NK-92 (cell line): ENCODE results near the gene DSG2.
"Not testable (repeated sequence)": the region's sequence is repeated elsewhere in the genome, so short reads cannot be mapped to it uniquely, and the experiment has no call there.

Experiments used
- DNase-seq: peaks from one replicate; lab custom pipeline; 2025; ENCODE audit not compliant: unreplicated experiment; lab: John Stamatoyannopoulos, UW

Gene DSG2

DNA sequence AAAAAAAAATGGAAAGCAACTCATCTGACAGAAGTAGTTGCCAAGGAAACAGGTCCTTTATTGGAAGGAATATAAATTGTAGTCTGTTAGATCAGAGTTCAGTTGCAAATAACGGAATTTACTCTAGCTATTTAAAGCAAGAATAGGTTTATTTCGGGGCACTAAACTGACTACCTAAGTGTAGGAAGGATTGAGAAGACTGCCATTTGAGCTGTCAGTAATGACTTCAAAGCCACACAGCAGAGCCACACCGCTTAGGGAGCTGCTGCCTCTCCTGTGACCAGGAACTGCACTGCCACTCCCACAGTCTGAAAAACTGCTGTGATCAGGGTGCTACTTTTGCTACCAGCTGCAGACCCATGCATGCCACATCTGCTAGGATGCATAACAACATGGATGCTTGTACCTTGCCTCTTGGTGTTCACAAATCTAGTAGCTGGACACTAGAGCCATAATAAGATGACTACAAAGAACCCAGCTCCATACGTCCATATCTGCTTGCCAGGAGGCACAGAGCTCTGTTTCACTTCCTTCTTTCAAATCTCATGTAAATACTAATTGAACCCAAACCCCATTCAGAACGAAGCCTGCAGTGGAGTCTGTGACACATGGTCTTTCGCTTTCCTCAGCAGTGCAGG lies 2.2 kb downstream of the DSG2 start:
- no peak for DNase-seq

DNA sequence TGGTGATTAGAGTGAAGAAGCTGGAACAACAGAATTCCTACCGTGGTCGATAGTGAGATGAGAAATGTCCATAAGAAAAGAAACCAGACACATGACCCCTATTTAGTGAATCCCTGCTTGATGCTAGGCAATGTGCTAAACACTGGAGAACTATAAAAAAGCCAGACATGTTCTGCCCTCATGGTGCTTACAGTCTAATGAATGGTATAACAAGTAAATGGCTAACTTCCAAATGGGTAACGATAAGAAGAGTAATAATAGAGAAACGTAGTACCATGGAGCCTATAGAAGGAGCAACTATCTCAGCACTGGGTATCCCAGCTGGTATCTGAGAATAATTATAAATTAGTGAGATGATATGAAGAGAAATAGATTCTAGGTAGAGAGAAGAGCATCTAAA lies 5.0 kb downstream of the DSG2 start:
- no peak for DNase-seq

DNA sequence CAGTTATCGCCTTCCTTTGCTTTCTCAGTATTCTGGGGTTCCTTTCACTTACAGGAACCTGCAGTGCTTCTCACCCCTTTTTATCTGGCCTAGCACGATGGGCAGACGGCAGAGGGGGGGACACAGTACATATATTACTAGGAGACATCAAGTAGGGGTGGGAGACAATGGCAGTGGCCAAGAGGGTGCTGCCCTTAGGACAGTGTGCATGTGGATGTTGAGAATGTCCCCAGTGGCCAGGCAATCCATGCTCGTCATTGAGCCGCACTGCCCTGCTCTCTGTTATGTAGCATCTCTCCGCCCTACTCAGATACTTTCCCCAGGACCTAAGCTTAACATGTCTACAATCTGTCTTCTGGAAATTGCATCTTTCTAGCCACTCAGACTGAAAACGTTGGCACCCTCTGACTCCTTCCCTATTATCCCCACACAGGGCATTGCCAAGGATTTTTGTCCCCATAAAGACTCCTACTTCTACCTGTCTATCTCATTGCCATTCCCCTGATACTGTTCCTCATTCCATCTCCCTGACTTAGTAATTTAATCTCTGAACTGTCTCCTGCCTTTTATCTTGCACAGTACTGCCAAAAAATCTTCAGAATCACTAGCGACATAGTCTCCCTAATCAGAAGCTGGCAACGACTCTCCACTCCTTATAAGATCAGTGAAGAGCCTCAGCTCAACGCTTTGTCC lies 6.6 kb downstream of the DSG2 start:
- no peak for DNase-seq

DNA sequence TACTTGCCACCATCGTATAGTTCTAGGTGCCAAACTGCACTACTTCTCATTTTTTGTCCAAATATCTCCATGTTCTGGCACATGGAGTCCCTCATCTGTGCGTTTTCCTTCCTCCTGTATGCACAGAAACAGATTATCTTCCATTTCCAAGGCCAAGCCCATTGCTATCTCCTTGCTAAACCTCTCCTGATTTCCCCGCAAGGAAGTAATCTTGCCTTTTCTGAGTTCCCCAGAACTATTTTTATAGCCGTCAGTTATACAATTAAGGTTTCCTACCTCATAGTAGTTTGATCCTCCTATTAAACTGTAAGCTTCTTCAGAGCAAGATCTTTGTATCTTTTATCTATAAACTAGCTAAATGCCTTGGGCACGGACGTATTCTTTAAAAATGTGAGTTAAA lies 7.2 kb downstream of the DSG2 start:
- DNase-seq = no peak

DNA sequence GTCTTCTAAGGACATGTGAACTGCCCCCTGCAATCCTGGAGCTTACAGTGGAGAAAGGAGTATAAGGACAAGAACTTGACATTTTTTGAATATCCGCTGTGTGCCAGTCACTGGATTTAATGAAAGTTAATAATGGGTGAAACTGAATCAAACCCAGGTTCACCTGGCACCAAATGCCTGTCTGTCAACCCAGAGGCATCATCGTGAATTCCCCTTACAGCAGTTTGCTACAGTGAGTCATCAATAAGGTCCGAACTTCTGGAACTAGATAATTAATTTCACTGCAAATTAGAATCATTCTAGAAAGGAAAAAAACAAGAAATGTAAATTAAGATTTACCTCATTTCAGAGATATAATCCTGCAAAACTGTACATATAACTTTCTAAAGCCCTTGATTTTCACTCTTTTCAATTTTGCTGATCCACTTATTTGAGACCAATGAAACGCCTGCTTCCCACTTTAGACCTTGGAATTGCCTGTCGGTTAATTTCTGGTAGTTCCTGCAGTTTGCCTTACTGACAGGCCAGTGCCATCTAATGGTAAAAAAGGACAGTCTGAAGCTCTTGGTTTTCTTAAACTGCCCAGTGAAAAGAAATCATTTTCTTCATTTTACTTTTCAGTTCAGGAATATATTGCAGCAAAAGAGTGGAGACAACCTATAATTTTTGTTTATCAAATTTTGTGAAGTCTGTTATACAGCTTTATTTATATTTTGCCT lies 8.2 kb downstream of the DSG2 start:
- no peak for DNase-seq

DNA sequence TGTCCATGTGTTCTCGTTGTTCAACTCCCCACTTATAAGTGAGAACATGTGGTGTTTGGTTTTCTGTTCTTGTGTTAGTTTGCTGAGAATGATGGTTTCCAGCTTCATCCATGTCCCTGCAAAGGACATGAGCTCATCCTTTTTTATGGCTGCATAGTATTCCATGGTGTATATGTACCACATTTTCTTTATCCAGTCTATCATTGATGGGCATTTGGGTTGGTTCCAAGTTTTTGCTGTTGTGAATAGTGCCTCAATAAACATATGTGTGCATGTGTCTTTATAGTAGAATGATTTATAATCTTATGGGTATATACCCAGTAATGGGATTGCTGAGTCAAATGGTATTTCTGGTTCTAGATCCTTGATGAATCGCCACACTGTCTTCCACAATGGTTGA lies 9.1 kb downstream of the DSG2 start:
- DNase-seq = not testable (repeated sequence)

DNA sequence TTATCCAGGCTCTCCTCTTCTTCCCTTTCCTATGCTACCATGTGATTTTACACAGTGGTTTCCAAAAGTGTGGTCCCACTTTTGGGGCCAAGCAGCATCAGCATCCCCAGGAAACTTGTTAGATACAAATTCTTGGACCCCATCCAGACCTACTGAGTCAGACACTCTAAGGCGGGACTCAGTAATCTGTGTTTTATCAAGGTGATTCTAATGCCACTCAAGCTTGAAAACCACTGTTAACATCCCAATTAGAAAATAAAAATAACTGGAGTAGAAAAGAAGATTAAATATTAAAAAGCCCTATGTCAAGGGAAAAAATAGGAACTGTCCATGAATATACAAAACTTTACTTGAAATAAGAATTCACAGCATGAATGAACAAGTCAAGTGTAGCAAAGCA lies 10.8 kb downstream of the DSG2 start:
- no peak for DNase-seq

- no peak for DNase-seq
Observed at GRCh38 chr18:31509571-31509970, 11.6 kb downstream of the DSG2 start.

- DNase-seq = no peak
Observed at GRCh38 chr18:31510319-31510718, 12.3 kb downstream of the DSG2 start.

GRCh38 chr18:31511098-31511497 lies 13.1 kb downstream of the DSG2 start:
- DNase-seq = no peak

GRCh38 chr18:31512203-31512764 lies 14.3 kb downstream of the DSG2 start:
- DNase-seq = no peak

DNA sequence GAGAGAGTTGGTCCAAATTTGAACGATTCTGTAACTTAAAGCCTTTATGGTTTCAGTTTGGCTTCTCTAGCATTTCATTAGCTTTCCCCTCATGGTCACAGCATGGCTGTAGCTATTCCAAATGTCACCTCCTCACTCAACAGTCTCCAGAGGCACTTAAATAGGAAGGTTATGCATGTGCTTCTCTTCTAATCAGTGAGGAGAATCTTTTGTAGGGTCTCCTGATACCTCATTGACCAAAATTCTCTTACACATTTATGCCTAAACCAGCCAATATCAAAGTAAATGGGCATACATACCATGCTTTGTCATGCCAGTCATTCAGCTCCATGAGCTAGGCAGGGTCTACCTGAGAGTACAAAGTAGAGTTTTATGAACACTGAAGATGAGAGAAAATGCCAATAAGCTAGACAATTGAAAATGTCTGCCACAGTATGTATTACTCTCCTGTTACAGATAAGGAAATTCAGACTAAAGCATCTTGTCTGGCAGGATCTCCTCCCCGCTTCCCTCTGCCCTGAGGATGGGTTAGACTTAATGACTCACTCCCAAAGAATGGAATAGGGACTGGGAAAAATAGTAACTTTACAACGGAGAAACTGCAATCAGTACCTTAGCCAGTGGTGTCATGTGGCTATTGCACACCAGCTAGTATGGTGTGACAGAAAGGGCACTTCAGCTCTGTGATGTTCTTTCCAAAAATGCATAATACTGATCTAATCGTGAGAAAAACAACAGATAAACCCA lies 15.4 kb downstream of the DSG2 start:
- no peak for DNase-seq

- DNase-seq = no peak
Observed at GRCh38 chr18:31516437-31516836, 18.5 kb downstream of the DSG2 start.

DNA sequence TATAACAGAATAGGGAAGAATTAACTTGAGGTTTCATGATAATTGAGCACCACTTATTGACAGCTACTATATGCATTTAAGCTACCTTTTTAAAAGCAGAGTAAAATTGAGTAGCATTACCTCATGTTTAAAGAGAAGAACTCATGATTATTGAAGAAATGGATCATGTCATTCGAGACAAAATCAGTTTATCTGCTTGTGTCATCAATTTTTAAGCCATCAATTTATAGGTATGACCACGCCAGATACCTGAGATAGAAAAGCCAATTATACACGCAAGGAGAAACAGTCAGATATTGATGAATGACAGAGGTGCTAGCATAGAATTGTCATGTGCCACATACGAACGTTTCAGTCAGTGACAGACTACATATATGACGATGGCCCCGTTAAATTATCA lies 28.4 kb downstream of the DSG2 start:
- no peak for DNase-seq

- DNase-seq = no peak
Observed at GRCh38 chr18:31533236-31533635, 35.3 kb downstream of the DSG2 start.

GRCh38 chr18:31538837-31539236 lies 40.9 kb downstream of the DSG2 start:
- DNase-seq = no peak

GRCh38 chr18:31546476-31546875 lies 48.5 kb downstream of the DSG2 start:
- DNase-seq = no peak

DNA sequence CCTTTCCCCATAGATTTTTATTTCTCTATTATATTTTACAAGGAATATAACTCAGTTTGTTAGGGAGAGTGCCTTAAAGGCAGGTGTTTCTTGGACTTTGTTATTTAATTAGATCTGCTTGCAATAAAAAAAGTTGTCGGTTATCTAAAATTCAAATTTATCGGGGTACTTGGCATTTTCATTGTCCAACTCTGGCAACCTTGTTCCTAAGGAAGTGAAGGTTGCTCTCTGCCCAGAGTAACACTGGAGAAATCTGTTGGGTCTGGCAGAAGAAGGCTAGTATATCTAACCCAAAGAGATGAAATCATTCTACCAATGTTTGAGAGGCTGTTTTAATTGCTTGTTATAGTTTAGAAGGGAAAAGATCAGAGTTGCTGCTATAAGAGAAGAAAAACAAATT lies 50.9 kb downstream of the DSG2 start:
- no peak for DNase-seq

DNA sequence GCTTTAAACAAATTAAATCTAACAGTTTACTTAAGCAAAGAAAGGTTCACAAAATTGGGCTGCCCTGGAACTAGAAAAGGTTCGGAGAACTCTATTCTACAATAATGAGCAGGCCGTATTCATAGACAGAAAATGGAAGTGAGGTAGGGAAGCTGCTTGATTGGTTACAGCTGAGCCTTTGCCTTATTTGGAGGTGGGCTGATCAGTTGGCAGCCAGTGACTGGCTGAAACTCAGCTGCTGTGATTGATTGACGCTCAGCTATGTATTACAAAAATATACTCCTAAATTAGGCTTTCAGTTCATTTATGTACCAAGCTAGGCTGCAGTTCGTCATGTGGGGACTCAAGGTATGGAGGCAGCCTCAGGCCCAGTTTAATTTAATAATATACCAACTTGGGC lies 51.4 kb downstream of the DSG2 start:
- no peak for DNase-seq

- DNase-seq = no peak
Observed at GRCh38 chr18:31551883-31552282, 53.9 kb downstream of the DSG2 start.

- DNase-seq = no peak
Observed at GRCh38 chr18:31553800-31554199, 55.8 kb downstream of the DSG2 start.
